NOMO-1 treated with DMSO at 0.1 percent for 48 hours (cell line): ENCODE results near the gene SH2D4B.

Source experiments
- DNase-seq: peaks from one replicate; lab custom pipeline; 2025; ENCODE audit not compliant: unreplicated experiment; lab: John Stamatoyannopoulos, UW

Gene SH2D4B

DNA sequence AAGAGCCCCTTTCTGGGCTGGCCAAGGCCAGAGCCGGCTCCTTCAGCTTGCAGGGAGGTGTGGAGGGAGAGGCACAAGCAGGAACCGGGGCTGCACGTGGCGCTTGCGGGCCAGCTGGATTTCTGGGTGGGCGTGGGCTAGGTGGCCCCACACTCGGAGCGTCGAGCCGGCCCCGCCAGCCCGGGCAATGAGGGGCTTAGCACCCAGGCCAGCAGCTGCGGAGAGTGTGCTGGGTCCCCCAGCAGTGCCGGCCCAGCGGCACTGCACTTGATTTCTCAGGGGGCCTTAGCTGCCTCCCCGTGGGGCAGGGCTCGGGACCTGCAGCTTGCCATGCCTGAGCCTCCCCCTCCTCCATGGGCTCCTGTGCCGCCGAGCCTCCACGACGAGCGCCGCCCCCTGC lies 48.1 kb downstream of the SH2D4B start:
- DNase-seq: no peak

DNA sequence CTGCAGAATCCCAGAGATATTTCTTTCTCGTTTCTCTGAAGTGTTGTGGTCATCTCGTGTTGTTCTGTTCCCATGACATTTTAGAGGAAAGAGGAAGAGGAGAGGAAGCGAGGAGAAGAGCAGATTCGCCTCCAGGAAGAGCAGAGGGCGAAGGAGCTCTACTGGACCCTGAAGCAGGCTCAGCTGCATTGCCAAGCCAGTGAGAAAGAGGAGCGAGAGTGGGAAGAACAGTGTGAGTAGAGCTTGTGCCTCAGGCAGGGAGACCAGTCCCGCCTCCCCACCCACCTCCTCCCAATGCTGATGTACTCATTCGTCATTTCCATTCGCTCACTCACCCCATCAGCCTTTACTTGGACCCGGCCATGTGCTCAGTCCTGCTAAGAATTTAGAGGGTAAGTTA lies 50.8 kb downstream of the SH2D4B start:
- no peak for DNase-seq

DNA sequence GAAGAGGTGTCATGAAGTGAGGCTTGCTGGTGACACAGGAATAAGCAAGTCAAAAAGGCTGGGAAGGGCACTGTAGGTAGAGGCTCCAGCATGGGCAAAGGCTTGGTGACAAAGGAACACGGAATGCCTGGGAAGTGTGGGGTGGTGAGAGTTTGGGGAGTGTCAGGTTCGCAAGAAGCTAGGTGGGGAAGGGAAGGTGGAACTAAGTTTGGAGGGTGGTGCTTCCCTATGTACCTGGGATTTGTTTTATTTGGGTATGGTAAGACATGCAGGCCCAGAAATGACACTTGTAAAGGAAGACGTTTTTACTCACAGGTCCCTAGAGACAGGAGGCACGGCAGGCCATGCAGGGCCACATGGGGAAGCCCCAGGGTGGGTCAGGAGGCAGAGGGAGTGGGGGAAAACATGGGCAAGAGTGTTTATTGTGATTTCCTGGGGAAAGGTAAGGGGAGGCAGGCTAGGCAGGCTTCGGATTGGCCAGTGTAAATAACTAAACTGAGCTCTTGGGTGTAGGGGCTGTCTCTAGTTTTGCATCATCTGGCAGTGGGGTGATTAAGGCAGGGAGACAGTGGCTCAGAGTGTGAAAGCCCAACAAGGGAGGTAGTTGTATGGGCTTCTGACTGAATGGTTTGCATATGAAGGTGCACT lies 52.1 kb downstream of the SH2D4B start:
- DNase-seq: no peak

DNA sequence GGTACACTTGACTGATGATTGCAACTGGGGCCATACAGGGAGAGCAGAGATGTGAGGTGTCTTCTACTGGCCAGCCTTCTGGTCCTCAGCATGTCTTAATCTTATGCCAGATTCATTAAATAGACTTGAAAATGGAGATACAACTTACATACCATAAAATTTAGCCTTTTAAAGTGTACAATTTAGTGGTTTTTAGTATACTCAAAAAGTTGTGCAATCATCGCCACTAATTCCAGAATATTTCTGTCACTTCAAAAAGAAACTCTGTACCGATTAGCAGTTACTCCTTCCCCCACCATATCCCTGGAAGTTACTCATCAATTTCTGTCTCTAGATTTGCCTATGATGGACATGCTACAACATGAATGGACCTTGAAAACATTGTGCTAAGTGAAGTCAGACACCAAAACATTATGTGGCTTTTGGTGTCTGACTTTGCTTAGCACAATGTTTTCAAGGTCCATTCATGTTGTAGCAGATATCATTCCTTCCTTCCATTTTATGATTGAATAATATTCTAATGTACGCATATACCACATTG lies 53.0 kb downstream of the SH2D4B start:
- no peak for DNase-seq

DNA sequence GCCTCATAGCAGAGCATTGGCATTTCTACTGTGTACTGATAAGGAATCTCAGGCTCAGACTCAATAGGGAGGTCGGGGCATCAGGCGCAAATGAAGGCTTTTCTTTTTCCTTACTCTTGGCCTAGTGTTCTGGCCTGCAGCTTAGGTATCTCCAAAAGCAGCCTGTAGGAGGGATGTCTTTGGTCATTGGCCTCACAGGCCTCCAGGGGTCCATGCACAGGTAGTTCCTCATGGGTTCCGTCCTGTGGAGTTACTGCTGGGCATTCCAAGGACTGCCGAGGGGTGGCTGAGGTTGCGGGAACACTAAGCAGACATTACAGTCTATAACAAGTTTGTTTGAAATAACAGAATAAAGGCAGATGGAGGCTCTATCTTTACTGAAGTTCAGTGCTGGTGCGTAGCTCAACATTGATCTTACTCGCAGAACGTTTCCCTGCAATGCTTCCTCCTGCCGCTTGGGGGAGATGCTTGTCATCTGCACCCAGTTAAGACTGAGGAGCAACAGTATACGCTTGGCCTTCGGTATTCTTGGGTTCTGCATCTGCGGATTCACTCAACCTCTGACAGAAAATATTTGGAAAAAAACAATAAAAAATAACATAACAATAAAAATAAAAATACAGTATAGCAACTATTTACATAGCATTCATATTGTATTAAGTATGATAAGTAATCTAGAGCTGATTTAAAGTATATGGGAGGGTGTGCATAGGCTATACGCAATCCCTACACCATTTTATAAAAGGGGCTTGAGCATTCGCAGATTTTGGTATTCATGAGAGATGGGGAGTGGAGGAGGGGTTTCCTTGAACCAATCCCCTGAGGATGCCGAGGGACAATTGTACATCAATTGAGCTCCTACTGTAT lies 58.9 kb downstream of the SH2D4B start:
- peak; percentile 22 for DNase-seq

DNA sequence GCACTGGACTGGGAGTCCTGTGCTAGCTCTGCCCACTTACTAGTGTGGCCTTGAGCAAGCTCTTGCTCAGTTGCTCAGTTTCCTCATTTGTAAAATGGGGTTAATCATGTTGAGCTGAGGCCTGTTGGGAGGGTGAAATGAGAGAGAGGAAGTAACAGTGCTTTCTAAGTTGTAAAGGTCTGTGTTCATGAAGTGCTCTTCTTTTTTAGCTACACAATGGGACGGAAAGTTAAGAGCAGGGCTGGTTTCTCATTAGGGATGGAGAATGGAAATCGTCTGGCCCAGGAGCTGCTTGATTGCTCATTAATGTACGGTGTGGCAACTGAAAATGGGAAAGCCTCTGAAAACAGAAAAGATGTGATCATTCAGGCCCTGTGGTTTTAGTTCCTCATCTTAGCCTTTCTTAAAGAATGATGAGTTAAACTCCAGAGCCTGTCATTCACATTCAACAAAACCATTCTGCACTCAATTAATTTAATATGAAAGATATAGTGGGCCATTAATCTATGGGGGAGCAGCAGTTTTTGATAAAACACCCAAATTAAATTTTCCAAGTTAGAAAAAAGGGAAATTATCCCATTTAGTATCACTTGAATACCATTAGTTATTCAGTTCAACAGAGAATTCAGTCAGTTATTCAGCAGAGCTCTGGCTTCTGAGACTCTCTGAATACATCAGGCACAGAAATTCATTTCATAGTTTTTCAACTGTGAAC lies 60.5 kb downstream of the SH2D4B start:
- DNase-seq: peak; percentile 75

DNA sequence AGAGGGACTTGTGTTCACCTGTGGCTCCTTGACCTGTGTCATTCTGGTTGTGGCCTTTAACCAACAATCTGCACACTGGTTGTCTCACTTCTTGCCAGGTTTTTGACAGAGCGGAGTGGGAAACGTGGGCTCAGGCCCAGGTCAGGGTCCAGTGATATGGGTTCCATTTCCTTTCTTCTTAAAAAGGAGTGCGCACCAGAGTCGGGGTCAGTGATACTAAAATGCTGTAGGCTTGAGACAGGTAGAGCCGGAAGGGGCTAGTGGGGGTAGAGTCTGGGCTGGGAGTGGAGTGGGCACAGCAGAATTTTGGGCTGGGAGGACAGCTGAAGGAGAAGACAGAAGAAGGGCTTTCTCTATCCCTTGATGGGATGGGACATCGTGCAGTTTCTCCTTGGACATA lies 61.2 kb downstream of the SH2D4B start:
- no peak for DNase-seq

DNA sequence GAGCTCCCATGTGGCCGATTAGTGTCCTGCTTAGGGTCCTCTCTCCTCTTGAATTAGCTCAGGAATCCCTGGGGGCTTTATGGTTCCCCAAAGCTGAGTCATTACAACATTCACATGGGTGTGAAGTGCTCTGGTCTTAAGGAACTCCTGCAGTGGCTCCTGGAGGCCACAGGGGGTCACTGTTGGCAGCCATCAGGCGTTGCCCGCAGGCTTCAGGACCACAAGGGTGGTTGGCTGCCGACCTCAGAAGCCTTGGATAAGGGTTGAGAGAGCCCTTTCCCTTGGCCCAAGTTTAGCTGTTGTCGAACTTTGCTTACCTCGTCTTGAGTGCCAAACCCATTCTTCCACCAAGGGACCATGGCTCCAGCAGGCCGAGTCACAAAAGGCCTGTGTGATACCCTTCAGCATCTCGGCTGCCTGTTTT lies 61.7 kb downstream of the SH2D4B start:
- DNase-seq: peak; percentile 53

DNA sequence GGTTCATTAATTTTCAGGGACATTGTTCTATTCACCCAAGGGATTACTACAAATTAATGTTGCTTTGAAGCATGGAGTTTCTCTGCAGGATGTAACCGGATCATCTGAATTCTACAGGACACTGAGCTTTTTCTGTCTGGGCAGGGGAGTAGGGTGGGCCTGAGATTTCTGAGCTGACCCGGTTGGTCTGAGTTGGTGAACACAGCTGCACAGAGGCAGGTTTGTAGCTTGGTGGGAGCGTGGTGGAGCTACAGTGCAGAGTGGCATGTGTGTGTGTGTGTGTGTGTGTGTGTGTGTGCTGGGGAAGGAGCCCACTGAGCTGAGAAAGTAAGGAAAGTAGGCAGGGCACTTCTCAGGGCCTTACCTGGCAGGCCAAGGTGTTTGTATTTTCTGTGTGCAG lies 62.6 kb downstream of the SH2D4B start:
- no peak for DNase-seq

DNA sequence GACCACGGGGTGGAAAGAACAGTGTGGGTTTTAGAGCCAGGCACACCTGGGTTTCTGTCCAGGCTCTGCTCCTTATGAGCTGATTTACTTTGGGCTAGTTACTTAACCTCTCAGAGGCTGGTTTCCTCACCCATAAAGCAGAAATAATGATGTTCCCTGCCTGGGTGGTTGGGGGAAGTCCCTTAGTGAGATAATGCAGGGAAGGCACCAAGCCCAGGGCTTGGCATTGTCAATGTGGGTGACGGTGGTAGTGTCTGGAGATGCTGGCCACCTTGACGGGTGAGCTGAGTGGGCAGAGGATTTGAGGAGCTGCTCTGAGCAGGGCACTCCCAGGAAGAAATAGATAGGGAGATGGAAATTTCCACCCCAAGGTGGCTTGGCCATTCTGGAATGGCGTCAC lies 65.2 kb downstream of the SH2D4B start:
- no peak for DNase-seq

DNA sequence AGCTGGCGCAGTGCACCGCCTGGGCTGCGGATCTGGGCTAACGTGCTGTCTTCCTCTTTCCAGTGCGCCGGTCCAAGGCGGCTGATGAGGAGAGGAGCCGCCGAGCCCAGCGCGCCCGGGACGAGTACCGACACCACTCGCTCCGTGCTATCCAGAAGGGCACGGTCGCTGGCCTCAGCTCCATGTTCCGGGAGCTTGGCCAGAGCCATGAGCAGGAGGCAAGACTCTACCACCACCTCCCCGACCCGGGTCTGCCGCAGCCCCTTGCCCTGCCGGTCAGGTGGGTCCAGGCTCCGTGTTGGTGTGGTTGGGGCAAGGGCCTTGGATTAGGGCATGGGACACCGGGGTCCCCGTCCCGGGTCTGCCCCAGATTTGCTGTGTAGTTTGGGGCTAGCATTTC lies 65.8 kb downstream of the SH2D4B start:
- DNase-seq: no peak

DNA sequence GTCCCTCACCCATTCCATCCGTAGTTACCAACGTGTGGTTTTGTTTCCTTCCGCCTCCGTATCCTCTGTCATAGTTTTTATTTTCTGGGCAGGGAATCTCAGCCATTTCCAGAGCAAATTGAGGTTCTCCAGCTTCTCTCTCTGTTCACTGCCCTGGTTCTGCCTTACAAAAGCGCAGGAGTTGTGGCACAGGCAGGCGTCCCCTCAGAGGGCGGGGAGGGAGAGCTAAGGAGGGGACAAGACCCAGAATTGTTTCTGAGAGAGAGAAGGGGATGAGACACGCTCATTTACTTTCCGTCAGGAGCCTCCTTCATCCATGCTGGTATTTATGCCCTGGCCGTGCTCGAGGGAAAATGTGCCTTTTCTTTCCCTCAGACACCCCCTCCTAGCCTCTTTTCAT lies 71.0 kb downstream of the SH2D4B start:
- DNase-seq: no peak

DNA sequence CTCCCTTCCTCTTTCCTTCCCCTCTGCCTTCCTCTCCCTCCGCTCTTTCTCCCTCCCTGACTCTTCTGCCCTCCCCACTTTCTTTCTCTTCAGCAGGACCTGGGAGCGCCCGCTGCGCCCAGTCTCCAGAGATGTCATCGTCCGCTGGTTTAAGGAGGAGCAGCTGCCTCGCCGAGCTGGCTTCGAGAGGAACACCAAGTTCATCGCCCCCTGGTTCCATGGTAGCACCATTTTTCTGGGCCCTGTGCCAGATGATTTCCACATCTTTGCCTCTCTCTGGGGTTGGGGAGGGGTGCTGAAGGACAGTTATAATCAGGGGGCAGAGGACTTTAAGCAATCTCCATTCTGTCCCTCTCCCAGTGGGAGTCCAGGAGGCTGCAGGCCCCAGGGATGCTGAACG lies 71.6 kb downstream of the SH2D4B start:
- DNase-seq: no peak

DNA sequence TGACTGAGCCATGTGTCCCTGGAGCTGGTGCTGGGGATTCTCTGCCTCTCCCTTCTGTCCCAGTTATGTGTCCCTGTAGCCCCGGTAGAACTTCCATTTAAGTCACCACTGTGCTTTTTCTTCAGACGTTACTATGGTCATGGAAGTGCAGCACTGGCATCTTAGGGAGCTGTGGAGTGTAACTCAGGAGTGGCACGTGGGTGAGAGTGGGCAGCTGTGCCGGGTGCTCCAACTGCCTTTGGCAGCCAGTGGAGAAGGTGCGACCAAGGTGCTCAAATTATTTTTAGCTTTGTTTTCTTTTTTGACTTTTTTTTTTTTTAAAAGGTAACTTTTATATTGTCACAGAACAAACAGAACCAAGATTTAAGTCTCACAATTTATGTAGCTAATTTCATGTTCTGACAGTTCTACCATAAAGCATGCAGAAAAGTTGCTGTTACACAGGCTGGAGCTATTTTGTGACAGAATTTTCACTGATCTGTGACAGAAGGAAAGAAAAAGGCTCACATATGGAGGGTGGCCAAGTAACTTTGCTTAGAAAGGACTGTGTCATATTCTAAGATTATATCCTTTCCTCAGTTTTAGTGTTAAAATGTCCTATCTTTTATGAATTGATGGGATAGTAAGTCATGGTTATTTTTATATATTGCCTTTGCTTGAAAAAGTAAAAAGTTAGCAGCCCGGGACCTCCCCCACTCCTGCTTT lies 73.9 kb downstream of the SH2D4B start:
- no peak for DNase-seq

DNA sequence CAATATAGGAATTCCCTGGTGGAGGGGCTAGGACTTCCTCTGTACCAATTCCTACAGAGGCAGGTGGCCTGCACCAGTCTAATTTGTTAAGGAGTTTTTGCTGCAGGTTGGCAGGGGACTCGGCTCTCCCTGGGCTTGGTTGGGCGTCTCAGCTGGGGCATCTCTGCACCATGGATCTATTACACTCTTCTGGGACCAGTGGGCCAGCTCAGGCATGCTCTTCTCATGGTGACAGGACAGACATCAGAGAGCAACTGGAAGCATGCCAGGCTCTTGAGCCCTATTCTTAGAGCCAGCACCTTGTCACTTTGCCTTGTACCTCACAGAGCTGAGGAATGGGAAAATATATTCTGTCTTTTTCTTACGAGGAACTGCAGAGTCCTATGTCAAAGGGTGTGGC lies 74.6 kb downstream of the SH2D4B start:
- DNase-seq: no peak

DNA sequence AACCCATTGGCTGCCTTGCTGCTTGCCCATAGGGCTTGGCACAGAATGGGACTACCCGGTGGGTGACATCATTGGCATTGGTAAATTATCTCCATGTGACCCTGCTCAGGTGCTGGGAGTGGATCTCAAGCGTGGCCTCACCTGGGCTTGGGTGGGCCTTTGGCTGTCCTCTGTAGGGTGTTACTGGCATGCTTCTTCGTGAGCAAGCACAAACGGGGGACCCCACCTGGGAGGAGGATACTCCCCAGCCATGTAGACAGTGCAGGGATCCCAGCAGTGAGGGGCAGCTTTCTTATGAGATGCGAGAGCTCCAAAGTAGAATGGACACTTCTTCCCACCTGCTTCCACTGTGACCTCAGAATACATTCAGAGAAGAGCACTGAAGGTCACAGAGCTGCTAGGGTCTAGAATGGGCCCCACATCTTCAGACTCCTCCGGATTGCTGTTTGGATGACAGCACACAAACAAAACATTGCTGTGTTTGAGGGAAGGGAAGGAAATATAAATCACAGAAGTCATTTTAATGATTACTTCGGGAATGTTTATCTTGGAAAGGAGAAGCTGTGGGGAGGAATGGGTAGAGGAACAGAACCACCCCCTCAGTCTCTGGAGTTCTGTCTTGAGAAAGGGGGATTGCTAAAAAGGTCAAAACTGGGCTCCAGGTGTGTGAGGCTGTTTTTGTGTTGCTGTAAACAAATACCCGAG lies 75.9 kb downstream of the SH2D4B start:
- DNase-seq: no peak

DNA sequence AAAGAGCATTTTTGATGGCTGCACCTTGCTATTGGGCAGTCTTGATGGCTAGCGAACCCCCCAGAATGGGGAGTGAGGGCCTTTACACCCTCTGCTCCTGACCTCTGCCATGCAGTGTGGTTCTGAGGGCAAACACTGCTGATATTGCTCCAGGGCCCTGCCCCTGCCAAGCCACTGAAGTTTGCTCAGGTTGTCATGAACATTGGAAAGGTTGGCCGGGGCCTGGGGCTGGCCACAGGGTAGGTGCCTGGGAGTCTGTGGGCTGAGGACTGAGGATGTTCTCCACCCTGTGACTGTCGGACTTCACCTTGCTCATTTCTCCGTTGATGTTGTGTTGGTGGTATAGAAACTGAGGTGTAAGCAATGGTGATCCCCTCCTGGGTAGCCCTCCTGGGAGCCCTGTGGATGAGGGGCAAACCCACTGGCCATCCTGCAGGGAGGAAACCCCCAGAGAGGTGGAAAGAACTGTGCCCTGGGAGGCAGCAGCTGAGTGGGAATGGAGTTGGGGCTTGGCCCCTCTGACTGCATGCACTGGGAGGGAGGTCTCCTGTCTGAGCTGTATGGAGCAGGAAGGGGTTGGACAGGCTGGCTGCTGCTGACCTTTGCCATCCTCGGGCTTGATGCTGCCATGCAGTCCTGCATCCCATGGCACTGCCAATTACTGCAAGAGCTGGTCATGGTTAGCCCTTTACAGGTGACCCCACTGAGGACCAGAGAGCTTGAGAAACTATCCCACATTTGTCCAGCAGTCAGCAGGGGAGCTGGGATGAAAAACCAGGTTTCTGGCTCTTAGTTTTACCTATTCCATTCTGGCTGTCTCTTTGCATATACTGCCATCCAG lies 77.1 kb downstream of the SH2D4B start:
- no peak for DNase-seq

DNA sequence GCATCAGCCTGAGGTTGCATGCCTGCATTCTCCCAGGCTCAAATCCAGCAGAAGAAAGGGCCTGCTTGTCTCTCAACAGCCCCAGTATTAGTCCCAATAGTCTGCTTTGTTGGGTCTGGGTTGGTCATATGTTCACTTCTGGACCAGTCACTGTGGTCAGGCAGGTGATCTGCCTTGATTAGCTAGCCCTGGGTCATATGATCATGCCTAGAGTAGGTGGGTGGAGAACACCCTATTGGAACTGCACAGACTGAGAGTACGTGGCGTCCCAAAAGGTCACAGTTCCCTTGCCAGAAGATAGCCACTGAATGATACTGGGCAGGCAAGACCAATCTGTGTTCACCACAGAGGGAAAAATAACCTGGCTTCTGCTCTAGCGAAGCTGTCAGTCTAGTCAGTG lies 80.1 kb downstream of the SH2D4B start:
- DNase-seq: no peak

DNA sequence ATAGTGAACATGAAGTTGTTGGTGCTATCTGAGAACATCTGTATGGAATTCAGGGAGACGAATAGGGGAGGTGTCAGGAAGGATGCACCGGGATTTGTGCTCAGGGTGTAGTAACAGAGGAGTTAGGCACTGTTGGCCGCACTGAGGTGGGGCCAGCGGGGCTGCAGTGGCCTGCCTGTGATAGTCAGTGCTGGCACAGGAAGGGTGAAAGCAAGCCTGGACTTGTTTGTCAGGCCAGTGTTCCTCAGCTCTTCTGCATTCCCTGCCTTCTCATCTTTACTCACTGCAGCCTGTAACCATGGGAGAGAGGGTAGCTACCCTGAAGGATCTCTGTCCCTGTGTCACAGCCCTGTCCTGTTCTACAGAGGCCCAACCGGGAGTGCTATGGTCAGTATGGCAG lies 81.3 kb downstream of the SH2D4B start:
- no peak for DNase-seq

DNA sequence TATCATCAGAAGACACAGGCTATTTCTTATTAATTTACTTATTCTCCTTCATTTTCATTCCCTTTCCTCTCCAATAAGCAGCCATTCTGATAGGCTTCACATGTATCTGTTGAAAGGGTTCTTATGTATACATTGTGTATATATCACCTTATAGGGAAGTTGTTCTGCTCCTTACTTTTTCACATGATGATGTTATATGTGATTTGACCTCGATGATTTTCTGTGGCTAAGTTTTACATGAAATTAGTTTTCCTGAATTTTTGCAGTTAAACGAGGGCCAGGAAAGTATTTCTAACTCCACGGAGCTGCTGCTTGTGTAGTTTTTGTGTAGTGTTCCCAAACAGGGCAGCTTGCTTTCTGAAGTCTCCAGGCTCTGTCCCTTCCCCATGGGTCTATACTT lies 84.5 kb downstream of the SH2D4B start:
- DNase-seq: no peak
